SK-N-SH treated with all-trans-retinoic acid at 6 μM for 48 hours (cell line): Measurements from ENCODE around the gene LIMCH1.

ENCODE experiments used
- ATAC-seq: fragments of 200-7000 bp; cut with Tn5 transposase; 3 replicates; pipeline ENCODE4 v1.9.1; 2020; ENCODE audit warnings: mild to moderate bottlenecking, moderate library complexity
- ARNTL ChIP-seq: fragments of 450-650 bp; formaldehyde crosslinking; IDR thresholded peaks from 2 replicates; pipeline ENCODE4 v1.5.0; 2020; ENCODE audit warnings: low read depth, mild to moderate bottlenecking, moderate library complexity, borderline replicate concordance
- BACH2 ChIP-seq: fragments of 250-450 bp; sonication (Bioruptor Pico); IDR thresholded peaks from 2 replicates; pipeline ENCODE4 v1.9.0; 2021; ENCODE audit warnings: mild to moderate bottlenecking, borderline replicate concordance
- CSDC2 ChIP-seq: fragments of 250-450 bp; sonication (Bioruptor Pico); IDR thresholded peaks from 2 replicates; pipeline ENCODE4 v1.5.0; 2020; ENCODE audit warnings: mild to moderate bottlenecking, moderate library complexity
- ESRRG ChIP-seq: fragments of 250-450 bp; sonication (Bioruptor Pico); IDR thresholded peaks from 2 replicates; pipeline ENCODE4 v1.6.1; 2021; ENCODE audit warnings: mild to moderate bottlenecking
- GLIS3 ChIP-seq: fragments of 250-450 bp; sonication (Bioruptor Pico); IDR thresholded peaks from 2 replicates; pipeline ENCODE4 v1.5.0; 2020; ENCODE audit warnings: mild to moderate bottlenecking, moderate library complexity
- ISL1 ChIP-seq: fragments of 250-450 bp; sonication (Bioruptor Pico); IDR thresholded peaks from 2 replicates; pipeline ENCODE4 v2.1.2; 2022; ENCODE audit warnings: mild to moderate bottlenecking, moderate library complexity
- OSR1 ChIP-seq: fragments of 250-450 bp; sonication (Bioruptor Pico); IDR thresholded peaks from 2 replicates; pipeline ENCODE4 v1.8.0; 2022; ENCODE audit warnings: moderate library complexity, mild to moderate bottlenecking, inconsistent platforms
- PPARA ChIP-seq: fragments of 250-450 bp; sonication (Bioruptor Pico); IDR thresholded peaks from 2 replicates; pipeline ENCODE4 v1.5.0; 2020; ENCODE audit warnings: mild to moderate bottlenecking, borderline replicate concordance
- RARB ChIP-seq: fragments of 250-450 bp; sonication (Bioruptor Pico); IDR thresholded peaks from 2 replicates; pipeline ENCODE4 v1.8.0; 2021; ENCODE audit warnings: mild to moderate bottlenecking, moderate library complexity
- SNAI2 ChIP-seq: fragments of 250-450 bp; sonication (Bioruptor Pico); IDR thresholded peaks from 2 replicates; pipeline ENCODE4 v1.5.0; 2020; ENCODE audit warnings: mild to moderate bottlenecking, moderate library complexity
- TCF4 ChIP-seq: fragments of 250-450 bp; sonication (Bioruptor Pico); IDR thresholded peaks from 2 replicates; pipeline ENCODE4 v1.8.0; 2021; ENCODE audit warnings: mild to moderate bottlenecking, moderate library complexity, borderline replicate concordance
- TOX ChIP-seq: fragments of 250-450 bp; sonication (Bioruptor Pico); IDR thresholded peaks from 2 replicates; pipeline ENCODE4 v1.8.0; 2021; ENCODE audit warnings: mild to moderate bottlenecking, moderate library complexity, borderline replicate concordance
- ZC3H10 ChIP-seq: fragments of 250-450 bp; sonication (Bioruptor Pico); IDR thresholded peaks from 2 replicates; pipeline ENCODE4 v1.5.1; 2021; ENCODE audit warnings: mild to moderate bottlenecking, moderate library complexity
- ZFP3 ChIP-seq: fragments of 250-450 bp; sonication (Bioruptor Pico); IDR thresholded peaks from 2 replicates; pipeline ENCODE4 v1.5.0; 2020; ENCODE audit warnings: mild to moderate bottlenecking, moderate library complexity
- ZFP30 ChIP-seq: fragments of 450-650 bp; formaldehyde crosslinking; IDR thresholded peaks from 2 replicates; pipeline ENCODE4 v1.5.0; 2022; ENCODE audit warnings: mild to moderate bottlenecking, moderate library complexity
- ZNF565 ChIP-seq: fragments of 450-650 bp; formaldehyde crosslinking; conservative IDR thresholded peaks from 2 replicates; pipeline ENCODE4 v1.5.0; 2020; ENCODE audit warnings: low read depth, mild to moderate bottlenecking, moderate library complexity
- ZNF70 ChIP-seq: fragments of 450-650 bp; formaldehyde crosslinking; IDR thresholded peaks from 2 replicates; pipeline ENCODE4 v1.5.0; 2020; ENCODE audit warnings: mild to moderate bottlenecking, moderate library complexity
- TF ChIP-seq, protein P1 (sequence below): fragments of 250-450 bp; sonication (Bioruptor Pico); IDR thresholded peaks from 2 replicates; pipeline ENCODE4 v1.8.0; 2020; ENCODE audit warnings: mild to moderate bottlenecking, moderate library complexity, borderline replicate concordance
- TF ChIP-seq, protein P2 (sequence below): fragments of 250-450 bp; sonication (Bioruptor Pico); IDR thresholded peaks from 2 replicates; pipeline ENCODE4 v1.5.1; 2021; ENCODE audit warnings: mild to moderate bottlenecking, moderate library complexity
- TF ChIP-seq, protein P3 (sequence below): fragments of 250-450 bp; sonication (Bioruptor Pico); IDR thresholded peaks from 2 replicates; pipeline ENCODE4 v1.5.1; 2020; ENCODE audit warnings: low read depth, mild to moderate bottlenecking, moderate library complexity
- TF ChIP-seq, protein P4 (sequence below): fragments of 250-450 bp; sonication (Bioruptor Pico); IDR thresholded peaks from 2 replicates; pipeline ENCODE4 v1.5.0; 2020; ENCODE audit warnings: mild to moderate bottlenecking, moderate library complexity
- TF ChIP-seq, protein P5 (sequence below): fragments of 250-450 bp; sonication (Bioruptor Pico); IDR thresholded peaks from 2 replicates; pipeline ENCODE4 v1.8.0; 2021; ENCODE audit warnings: low read depth, mild to moderate bottlenecking, moderate library complexity, borderline replicate concordance

The LIMCH1 gene

DNA sequence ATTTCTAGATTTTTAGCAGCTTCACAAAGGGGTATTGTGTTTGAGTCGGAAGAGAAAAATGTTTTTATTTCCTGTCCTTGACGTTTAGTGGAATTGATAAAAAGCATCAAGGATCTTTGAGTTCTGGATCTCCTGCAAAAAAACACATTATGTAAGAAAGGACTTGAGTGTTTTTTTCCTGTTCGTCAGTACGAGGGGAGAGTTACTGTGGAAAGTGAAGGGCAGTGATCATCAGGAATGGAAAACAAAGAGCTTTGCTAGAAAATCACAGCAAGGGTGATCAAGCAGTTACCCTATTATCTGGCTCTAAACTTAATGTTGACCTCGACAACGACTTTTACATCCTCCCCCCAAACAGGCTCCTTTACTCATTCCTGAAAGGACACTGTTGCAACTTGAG lies 7.3 kb downstream of the LIMCH1 start (continued):
- TF ChIP-seq, protein P1, sequence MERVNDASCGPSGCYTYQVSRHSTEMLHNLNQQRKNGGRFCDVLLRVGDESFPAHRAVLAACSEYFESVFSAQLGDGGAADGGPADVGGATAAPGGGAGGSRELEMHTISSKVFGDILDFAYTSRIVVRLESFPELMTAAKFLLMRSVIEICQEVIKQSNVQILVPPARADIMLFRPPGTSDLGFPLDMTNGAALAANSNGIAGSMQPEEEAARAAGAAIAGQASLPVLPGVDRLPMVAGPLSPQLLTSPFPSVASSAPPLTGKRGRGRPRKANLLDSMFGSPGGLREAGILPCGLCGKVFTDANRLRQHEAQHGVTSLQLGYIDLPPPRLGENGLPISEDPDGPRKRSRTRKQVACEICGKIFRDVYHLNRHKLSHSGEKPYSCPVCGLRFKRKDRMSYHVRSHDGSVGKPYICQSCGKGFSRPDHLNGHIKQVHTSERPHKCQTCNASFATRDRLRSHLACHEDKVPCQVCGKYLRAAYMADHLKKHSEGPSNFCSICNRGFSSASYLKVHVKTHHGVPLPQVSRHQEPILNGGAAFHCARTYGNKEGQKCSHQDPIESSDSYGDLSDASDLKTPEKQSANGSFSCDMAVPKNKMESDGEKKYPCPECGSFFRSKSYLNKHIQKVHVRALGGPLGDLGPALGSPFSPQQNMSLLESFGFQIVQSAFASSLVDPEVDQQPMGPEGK (CRISPR knock-in tag), result no peak
- TF ChIP-seq TCF4, result no peak
- no peak for TF ChIP-seq OSR1 (CRISPR knock-in tag)
- TF ChIP-seq TOX, result no peak
- TF ChIP-seq, protein P2, sequence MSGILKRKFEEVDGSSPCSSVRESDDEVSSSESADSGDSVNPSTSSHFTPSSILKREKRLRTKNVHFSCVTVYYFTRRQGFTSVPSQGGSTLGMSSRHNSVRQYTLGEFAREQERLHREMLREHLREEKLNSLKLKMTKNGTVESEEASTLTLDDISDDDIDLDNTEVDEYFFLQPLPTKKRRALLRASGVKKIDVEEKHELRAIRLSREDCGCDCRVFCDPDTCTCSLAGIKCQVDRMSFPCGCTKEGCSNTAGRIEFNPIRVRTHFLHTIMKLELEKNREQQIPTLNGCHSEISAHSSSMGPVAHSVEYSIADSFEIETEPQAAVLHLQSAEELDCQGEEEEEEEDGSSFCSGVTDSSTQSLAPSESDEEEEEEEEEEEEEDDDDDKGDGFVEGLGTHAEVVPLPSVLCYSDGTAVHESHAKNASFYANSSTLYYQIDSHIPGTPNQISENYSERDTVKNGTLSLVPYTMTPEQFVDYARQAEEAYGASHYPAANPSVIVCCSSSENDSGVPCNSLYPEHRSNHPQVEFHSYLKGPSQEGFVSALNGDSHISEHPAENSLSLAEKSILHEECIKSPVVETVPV (CRISPR knock-in tag), result no peak
- TF ChIP-seq, protein P3, sequence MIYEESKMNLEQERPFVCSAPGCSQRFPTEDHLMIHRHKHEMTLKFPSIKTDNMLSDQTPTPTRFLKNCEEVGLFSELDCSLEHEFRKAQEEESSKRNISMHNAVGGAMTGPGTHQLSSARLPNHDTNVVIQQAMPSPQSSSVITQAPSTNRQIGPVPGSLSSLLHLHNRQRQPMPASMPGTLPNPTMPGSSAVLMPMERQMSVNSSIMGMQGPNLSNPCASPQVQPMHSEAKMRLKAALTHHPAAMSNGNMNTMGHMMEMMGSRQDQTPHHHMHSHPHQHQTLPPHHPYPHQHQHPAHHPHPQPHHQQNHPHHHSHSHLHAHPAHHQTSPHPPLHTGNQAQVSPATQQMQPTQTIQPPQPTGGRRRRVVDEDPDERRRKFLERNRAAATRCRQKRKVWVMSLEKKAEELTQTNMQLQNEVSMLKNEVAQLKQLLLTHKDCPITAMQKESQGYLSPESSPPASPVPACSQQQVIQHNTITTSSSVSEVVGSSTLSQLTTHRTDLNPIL (CRISPR knock-in tag), result no peak
- no peak for TF ChIP-seq ZNF565 (CRISPR knock-in tag)
- no peak for TF ChIP-seq ISL1
- TF ChIP-seq GLIS3 (CRISPR knock-in tag), result no peak
- no peak for TF ChIP-seq ARNTL (CRISPR knock-in tag)

DNA sequence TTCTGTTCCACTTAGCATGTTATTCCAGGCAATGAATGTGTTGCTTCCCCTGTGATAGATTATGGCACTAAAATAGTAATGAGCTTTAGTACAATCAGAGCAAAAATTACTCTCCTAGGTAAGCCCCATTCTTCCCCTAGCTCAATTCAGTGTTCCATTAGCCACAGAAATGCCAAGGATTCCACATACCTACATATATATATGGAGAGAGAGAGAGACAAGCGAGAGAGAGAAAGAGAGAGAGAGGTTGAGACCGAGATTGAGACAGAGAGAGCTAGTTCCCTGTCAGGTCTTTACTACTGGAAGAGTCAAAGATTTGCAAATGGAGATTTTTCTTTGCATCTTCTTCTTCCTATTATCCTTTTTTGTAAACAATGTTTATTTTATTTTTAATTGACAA lies 8.7 kb downstream of the LIMCH1 start:
- ATAC-seq, result no peak
- no peak for TF ChIP-seq ARNTL (CRISPR knock-in tag)
- TF ChIP-seq, protein P2 (CRISPR knock-in tag), result no peak
- TF ChIP-seq BACH2 (CRISPR knock-in tag), result no peak
- TF ChIP-seq SNAI2, result no peak
- no peak for TF ChIP-seq ISL1
- TF ChIP-seq ZFP30, result no peak
- TF ChIP-seq ZC3H10 (CRISPR knock-in tag), result no peak
- TF ChIP-seq ESRRG (CRISPR knock-in tag), result no peak
- no peak for TF ChIP-seq ZNF70 (CRISPR knock-in tag)
- TF ChIP-seq, protein P4, sequence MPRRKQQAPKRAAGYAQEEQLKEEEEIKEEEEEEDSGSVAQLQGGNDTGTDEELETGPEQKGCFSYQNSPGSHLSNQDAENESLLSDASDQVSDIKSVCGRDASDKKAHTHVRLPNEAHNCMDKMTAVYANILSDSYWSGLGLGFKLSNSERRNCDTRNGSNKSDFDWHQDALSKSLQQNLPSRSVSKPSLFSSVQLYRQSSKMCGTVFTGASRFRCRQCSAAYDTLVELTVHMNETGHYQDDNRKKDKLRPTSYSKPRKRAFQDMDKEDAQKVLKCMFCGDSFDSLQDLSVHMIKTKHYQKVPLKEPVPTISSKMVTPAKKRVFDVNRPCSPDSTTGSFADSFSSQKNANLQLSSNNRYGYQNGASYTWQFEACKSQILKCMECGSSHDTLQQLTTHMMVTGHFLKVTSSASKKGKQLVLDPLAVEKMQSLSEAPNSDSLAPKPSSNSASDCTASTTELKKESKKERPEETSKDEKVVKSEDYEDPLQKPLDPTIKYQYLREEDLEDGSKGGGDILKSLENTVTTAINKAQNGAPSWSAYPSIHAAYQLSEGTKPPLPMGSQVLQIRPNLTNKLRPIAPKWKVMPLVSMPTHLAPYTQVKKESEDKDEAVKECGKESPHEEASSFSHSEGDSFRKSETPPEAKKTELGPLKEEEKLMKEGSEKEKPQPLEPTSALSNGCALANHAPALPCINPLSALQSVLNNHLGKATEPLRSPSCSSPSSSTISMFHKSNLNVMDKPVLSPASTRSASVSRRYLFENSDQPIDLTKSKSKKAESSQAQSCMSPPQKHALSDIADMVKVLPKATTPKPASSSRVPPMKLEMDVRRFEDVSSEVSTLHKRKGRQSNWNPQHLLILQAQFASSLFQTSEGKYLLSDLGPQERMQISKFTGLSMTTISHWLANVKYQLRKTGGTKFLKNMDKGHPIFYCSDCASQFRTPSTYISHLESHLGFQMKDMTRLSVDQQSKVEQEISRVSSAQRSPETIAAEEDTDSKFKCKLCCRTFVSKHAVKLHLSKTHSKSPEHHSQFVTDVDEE (CRISPR knock-in tag), result no peak
- no peak for TF ChIP-seq RARB (CRISPR knock-in tag)
- TF ChIP-seq ZFP3 (CRISPR knock-in tag), result no peak
- no peak for TF ChIP-seq CSDC2 (CRISPR knock-in tag)
- TF ChIP-seq, all 23 proteins: peak for 0

DNA sequence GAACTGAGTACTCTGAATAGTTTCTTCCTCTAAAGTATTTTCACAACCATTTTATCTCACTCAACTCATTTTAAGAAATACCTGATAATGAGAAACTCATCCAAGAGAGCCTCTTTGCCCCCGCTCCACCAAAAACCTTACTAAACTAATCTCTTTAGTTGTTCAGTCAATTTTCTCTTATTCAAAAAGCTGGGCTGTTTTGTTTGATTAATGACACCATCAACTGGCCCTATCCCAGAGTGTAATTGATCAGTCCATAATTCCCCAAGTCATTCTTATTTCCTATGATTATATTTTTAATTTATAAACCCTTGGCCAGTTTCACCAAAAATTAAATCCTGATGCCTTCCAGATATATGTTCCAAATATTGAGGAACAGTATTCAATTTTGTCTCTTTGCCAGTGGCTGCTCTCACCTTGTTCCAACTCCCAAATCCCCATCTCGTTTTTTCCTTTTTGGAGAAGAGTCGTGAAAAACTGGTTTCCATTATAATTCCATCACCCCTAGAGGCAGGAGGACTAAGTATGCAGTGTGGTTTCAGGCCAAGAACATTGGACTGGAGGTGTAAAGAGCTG lies 10.4 kb downstream of the LIMCH1 start:
- no peak for ATAC-seq
- TF ChIP-seq SNAI2 (no peak), BACH2 (CRISPR knock-in tag) (no peak), TCF4 (no peak), ARNTL (CRISPR knock-in tag) (no peak), PPARA (CRISPR knock-in tag) (no peak), ZNF70 (CRISPR knock-in tag) (no peak), TOX (no peak), ZFP30 (no peak)
- TF ChIP-seq, protein P5, sequence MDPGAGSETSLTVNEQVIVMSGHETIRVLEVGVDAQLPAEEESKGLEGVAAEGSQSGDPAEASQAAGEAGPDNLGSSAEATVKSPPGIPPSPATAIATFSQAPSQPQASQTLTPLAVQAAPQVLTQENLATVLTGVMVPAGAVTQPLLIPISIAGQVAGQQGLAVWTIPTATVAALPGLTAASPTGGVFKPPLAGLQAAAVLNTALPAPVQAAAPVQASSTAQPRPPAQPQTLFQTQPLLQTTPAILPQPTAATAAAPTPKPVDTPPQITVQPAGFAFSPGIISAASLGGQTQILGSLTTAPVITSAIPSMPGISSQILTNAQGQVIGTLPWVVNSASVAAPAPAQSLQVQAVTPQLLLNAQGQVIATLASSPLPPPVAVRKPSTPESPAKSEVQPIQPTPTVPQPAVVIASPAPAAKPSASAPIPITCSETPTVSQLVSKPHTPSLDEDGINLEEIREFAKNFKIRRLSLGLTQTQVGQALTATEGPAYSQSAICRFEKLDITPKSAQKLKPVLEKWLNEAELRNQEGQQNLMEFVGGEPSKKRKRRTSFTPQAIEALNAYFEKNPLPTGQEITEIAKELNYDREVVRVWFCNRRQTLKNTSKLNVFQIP (CRISPR knock-in tag), result no peak
- TF ChIP-seq, protein P1 (CRISPR knock-in tag), result no peak
- TF ChIP-seq, protein P4 (CRISPR knock-in tag), result no peak
